Stimulated activated naive CD8-positive, alpha-beta T cell treated with anti-CD3 and anti-CD28 coated beads, Interleukin-15, Interleukin-2, amounts not matched to agents 100 ng/mL and 50 ng/mL, for 24 hours (primary cell): ENCODE measurements around the gene KCNJ15.
"Not testable (repeated sequence)": the region's sequence is repeated elsewhere in the genome, so short reads cannot be mapped to it uniquely, and the experiment has no call there.

Experiments
- H3K27ac Mint-ChIP-seq: one replicate; pipeline ENCODE4 v1.8.0; 2021; ENCODE audit warnings: mild to moderate bottlenecking, mixed read lengths
- H3K27me3 Mint-ChIP-seq: one replicate; pipeline ENCODE4 v1.8.0; 2021; ENCODE audit warnings: mixed read lengths
- H3K36me3 Mint-ChIP-seq: one replicate; pipeline ENCODE4 v1.8.0; 2021; ENCODE audit warnings: low read depth, mixed read lengths
- H3K4me1 Mint-ChIP-seq: one replicate; pipeline ENCODE4 v1.8.0; 2021; ENCODE audit warnings: low read depth, mixed read lengths
- H3K4me3 Mint-ChIP-seq: one replicate; pipeline ENCODE4 v1.8.0; 2021; ENCODE audit warnings: mild to moderate bottlenecking, mixed read lengths
- H3K9me3 Mint-ChIP-seq: one replicate; pipeline ENCODE4 v1.8.0; 2021; ENCODE audit warnings: mixed read lengths

KCNJ15 gene

DNA sequence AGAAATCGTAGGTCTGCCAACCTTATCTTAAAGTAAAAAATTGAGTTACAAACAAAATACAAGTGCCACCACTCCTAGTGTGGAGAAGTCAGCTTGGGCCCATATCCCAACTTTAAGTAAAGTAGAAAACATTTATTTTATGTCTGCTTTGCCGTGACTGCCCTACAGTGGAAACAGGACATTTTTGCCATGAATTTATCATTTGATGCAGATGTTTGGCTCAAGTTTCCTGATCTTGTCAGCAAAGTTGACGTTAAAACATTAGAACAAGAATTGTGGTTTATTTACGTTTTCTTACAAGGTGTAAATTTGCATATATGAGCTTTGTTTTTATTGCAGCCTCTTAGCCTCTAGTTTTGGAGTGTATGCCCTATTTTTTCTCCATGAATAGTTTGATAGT, 17.1 kb upstream of the KCNJ15 start:
- Mint-ChIP-seq H3K4me3 (no peak overlapping the region), H3K27me3 (peaks cover 9% of the 10 kb centered on the region), H3K4me1 (peaks cover 17% of the 10 kb centered on the region), H3K36me3 (no peaks in the 10 kb centered on the region), H3K9me3 (no peaks in the 10 kb centered on the region), H3K27ac (no peak overlapping the region)

DNA sequence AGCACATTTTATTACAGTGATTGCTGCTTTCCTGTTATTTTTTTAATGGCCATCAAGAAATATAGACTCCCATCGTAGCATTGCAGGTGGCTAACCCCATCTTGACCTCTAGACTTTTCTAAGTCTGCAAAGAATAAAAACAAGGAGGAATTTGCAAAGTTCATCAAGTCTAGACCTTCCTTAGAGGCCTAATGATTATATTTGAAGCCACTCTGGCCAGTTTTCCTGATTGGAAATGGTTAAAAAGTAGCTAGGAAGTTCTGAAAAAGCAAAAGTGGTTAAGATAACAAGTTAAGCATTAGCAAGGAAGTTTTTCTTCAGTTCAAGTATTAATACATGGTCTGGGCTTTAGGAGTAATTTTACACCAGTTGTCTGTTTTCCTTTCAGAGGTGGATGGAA, 16.7 kb upstream of the KCNJ15 start:
- Mint-ChIP-seq H3K4me3 (no peak overlapping the region), H3K27me3 (peaks cover 9% of the 10 kb centered on the region), H3K36me3 (no peaks in the 10 kb centered on the region), H3K9me3 (no peaks in the 10 kb centered on the region), H3K4me1 (peaks cover 21% of the 10 kb centered on the region), H3K27ac (no peak overlapping the region)

DNA sequence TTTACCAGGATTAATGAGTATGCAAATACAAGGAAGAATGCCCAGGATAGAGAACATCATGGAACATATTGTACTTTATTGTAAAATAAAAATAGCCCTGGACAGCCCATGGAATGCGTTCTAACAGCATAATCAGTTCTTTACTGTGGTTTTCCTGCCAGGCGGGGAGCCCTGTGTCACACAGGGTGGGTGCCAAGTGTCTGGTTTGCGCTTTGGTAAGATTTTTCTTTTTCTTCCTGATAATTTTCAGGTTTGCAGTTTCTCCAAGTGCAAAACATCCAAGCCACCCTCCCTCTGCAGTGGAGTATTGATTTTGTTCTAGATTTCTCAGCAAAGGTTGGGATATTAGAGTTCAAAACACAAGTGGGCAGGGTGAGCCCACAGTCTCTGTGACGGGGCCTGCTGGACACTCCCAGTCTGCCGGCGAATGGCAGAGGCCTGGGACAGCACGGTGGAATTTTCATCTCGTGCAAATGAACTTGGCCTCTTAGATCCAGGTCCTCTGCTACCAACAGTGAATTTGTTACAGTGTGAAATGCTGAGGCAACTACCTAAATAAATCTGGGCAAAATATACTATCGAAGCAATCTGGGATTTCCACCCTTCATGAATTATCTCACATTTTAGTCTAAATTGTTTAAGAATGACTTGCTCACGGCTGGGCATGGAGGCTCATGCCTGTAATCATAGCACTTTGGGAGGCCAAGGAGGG, 15.6 kb upstream of the KCNJ15 start:
- no peaks in the 10 kb centered on the region for H3K9me3 Mint-ChIP-seq
- H3K36me3 Mint-ChIP-seq, result no peaks in the 10 kb centered on the region
- H3K27ac Mint-ChIP-seq, result no peak overlapping the region
- peaks cover 28% of the 10 kb centered on the region for H3K4me1 Mint-ChIP-seq
- H3K27me3 Mint-ChIP-seq, result peaks cover 9% of the 10 kb centered on the region
- H3K4me3 Mint-ChIP-seq, result no peak overlapping the region

DNA sequence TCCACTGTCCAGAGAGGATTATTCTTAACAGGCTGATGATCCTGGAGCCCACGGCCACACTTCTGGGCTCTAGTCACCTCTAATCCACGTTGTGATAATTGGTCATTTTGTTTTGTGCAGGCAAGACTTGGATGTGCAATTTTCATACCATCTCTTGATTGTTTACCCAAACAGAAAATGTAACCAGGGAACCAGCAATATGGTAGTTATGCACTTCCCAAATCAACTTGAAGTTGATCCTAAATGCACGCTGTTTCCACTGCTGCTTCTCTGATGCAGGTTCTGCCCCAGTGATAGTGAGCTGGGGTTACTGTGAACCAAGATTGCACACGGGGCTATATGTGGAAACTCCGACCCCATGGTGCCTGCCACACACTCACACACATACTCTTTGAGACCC, 14.7 kb upstream of the KCNJ15 start:
- Mint-ChIP-seq H3K36me3 (no peaks in the 10 kb centered on the region), H3K4me3 (no peak overlapping the region), H3K4me1 (peaks cover 28% of the 10 kb centered on the region), H3K27ac (no peak overlapping the region), H3K27me3 (peaks cover 9% of the 10 kb centered on the region), H3K9me3 (peaks cover 7% of the 10 kb centered on the region)

DNA sequence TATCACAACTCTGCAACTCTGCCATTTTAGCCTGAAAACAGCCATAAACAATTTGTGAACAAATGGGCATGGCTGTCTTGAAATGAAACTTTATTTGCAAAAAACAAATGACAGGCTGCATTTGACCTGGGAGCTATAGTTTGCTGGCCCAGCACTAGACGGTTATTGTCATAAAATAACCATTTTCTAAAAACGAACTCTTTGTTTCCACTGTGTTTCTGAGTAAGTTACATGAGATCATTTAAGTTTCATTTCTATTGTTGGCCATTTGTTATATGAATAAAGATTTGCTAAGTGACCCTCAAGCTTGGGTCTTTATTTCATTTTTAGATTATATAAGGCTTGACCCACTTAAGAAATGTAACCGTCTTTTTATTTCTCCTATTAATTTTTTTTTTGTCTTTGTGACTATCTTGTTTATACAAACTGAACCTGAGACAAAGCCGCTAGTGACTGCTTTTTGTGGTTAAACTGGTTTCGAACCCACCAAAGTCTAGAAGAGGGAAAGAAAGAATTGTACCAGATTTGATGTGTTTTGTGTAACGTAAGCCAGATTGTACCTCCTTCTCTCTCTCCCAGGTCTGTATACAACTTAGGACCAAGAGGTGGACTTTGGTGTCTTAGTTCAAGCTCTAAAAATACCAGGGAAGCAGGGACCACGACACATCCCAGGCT, 12.9 kb upstream of the KCNJ15 start:
- Mint-ChIP-seq H3K4me1 (peaks cover 31% of the 10 kb centered on the region), H3K36me3 (no peaks in the 10 kb centered on the region), H3K27ac (peak overlapping the region; percentile 80), H3K27me3 (peaks cover 12% of the 10 kb centered on the region), H3K4me3 (peak overlapping the region; percentile 44), H3K9me3 (peaks cover 8% of the 10 kb centered on the region)

DNA sequence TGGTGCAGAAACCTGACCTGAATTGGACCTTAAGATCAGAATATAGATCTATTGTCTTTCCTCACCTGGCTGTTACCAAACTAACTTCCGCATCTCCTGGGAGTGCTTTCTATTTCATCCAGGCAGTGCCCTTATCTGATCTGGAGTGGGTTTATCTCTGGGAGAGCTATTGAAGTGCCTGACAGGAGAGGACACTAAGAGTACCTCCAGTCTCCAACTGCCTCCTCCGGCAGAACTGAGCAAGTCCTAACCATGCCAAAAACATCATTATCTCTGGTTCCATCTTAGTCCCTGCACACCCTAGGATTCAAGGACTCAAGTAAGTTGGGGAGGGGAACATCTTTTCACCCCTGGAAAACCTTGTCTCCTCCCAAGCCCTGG, 12.4 kb upstream of the KCNJ15 start:
- peak overlapping the region; percentile 44 for H3K4me3 Mint-ChIP-seq
- H3K27ac Mint-ChIP-seq, result peak overlapping the region; percentile 80
- peaks cover 10% of the 10 kb centered on the region for H3K27me3 Mint-ChIP-seq
- H3K9me3 Mint-ChIP-seq, result peaks cover 8% of the 10 kb centered on the region
- peaks cover 37% of the 10 kb centered on the region for H3K4me1 Mint-ChIP-seq
- H3K36me3 Mint-ChIP-seq, result no peaks in the 10 kb centered on the region

DNA sequence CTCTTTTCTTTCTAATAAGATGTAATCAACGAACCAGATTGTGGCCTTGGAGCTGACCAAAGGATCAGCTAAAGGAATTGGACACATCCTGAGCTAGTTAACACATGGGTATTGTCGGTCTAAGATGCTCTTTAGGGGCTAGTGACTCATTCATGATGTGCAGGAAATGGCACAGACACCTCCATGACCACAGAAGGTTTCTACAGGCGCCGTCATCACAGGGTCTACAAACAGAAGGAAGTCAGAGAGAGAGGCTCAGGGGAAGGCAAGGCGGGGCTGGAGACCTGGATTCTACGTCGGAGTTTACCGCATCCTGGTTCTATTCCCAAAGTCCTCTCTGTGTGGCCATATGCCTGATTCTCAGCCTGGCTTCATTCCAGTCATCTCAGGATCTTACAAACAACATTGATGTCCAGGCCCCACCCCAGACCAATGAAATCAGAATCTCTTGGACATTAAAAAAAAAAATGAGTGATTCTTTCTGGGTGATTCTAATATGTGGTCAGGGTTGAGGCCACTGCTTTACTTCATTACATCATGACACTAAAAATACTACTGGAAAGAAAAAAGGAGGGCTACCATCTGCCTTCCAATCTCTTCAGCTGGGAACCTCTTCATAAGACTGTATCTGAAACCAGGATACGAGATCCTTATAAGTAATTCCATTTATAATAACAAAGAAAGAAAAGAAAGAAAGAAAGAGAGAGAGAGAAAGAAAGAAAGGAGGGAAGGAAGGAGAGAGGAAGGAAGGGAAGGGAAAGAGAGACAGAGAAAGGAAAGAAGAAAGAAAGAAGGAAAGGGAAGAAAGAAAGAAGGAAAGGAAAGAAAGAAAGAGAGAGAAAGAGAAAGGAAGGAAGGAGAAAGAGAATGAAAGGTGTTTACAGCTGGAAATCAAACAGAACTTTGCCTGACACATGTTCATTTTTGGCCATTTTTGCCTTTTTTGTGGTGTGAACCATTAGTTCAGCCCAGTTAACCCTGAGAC, 11.6 kb upstream of the KCNJ15 start:
- Mint-ChIP-seq H3K36me3 (no peaks in the 10 kb centered on the region), H3K9me3 (peaks cover 8% of the 10 kb centered on the region), H3K4me3 (peak overlapping the region; percentile 44), H3K4me1 (peaks cover 39% of the 10 kb centered on the region), H3K27me3 (peaks cover 10% of the 10 kb centered on the region), H3K27ac (peak overlapping the region; percentile 82)

DNA sequence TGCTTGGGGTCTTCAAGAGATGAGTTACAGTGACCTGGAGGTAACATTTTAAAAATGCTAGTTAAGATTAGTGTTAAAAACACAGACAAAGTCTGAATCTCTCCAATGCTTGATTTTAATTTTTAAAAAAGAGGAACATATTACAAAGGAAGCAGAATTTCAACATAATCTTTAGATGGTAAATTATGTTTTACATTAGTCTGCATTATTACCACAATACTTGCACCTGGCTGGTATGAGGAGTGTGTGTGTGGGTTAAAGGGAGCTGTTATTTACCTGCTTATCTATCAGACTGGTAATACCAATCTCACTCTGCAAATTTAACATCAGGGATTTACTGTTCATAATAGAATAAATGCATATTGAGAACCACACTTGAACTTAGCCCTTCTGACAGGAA, 10.3 kb upstream of the KCNJ15 start:
- Mint-ChIP-seq H3K4me3 (no peak overlapping the region), H3K9me3 (peaks cover 8% of the 10 kb centered on the region), H3K27me3 (peaks cover 11% of the 10 kb centered on the region), H3K36me3 (no peaks in the 10 kb centered on the region), H3K4me1 (peaks cover 39% of the 10 kb centered on the region), H3K27ac (no peak overlapping the region)

DNA sequence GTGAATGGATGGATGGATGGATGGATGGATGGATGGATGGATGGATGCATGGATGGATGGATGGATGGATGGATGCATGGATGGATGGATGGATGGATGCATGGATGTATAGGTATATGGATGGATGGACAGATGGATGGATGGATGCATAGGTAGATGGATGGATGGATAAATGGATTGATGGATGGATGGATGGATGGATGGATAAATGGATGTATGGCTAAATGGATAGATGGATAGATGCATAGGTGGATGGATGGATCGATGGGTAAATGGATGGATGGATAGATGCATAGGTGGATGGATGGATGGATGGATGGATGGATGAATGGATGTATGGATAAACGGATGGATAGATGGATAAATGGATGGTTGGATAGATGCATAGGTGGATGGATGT, 9.7 kb upstream of the KCNJ15 start:
- peaks cover 15% of the 10 kb centered on the region for H3K27me3 Mint-ChIP-seq
- not testable (repeated sequence) for H3K9me3 Mint-ChIP-seq, H3K36me3 Mint-ChIP-seq, H3K27ac Mint-ChIP-seq, H3K4me3 Mint-ChIP-seq
- H3K4me1 Mint-ChIP-seq, result peaks cover 39% of the 10 kb centered on the region

DNA sequence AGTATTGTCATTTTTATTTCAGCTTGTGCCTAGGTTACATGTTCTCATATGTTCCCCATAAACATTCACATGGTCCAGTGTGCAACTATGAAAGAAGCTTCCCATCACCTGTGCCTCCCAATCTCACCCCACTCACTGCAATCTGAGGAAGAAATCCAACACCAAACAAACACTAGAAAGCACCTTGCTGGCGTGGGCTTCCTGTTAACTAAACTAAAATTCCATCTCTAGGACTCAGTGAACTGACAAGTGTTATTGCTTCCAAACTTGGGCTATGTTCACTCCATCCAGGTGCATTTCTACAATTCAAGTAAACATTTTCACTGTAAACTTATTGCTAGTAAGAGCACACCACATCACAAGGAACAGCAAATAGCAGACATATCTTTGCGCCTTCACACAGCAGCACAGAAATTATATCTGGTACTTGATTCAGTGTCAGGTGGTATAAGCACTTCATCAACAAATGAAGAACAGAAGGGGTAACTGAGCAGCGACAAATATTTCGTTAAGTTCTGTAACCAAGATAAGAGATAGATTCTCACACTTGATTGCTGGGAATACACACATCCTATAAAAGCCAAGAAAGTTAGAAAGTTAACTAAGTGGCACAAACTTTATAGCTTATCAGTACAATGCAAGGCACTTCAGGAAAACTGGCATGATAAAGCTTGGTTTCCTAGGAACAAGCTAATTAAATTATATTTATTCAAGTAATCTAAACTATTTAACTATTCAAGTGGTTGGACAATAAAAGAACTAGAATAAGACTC, 8.9 kb upstream of the KCNJ15 start:
- no peak overlapping the region for H3K27ac Mint-ChIP-seq
- peaks cover 39% of the 10 kb centered on the region for H3K4me1 Mint-ChIP-seq
- no peak overlapping the region for H3K4me3 Mint-ChIP-seq
- peaks cover 10% of the 10 kb centered on the region for H3K27me3 Mint-ChIP-seq
- no peaks in the 10 kb centered on the region for H3K36me3 Mint-ChIP-seq
- H3K9me3 Mint-ChIP-seq, result peaks cover 8% of the 10 kb centered on the region

DNA sequence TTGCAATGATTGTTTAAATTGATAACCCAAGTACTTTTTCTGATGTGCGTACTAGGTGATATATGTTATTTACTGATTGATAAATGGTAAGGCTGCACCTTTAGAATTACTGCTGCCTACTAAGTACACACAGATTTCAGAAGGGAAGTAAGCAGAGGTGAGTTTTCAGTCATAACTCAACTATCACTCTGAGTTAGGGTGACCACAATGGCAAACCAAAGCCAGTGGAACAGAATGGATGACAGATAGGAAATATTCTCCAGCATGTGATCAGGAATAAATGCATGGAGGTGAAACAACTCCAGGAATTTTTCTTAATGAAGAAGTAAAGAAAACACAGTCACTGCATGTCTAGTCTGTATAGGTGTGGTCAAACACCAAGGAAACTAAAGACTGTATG, 7.5 kb upstream of the KCNJ15 start:
- Mint-ChIP-seq H3K27ac (no peak overlapping the region), H3K27me3 (peaks cover 17% of the 10 kb centered on the region), H3K36me3 (no peaks in the 10 kb centered on the region), H3K4me1 (peaks cover 26% of the 10 kb centered on the region), H3K9me3 (peaks cover 8% of the 10 kb centered on the region), H3K4me3 (no peak overlapping the region)

DNA sequence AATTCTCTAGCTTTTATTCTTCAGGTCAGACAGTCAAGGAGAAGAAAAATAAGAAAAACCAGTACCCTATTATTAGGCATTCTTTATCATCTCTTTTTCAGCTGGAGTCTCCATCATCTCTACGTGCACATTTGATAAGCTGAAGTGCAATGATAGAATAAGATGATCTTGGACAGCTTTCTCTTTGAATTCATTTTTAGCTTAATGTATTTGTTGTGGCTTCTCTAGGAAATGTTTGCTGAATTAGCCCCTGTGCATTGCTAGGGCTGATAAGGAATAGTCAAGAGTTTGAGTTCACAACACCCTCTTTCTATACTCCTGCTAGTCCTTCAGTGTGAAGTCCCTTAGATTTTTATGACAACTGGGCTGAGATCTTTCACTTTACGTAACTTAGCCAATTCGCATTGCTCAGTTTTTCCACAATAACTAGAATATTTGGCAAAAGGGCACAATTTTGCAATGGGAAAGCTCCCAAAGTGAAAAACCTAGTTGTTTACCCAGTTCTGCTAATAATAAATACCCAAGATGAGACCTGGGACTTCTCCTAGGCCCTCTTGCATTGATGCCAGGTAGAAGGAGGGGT, 7.0 kb upstream of the KCNJ15 start:
- Mint-ChIP-seq H3K36me3 (no peaks in the 10 kb centered on the region), H3K9me3 (peaks cover 8% of the 10 kb centered on the region), H3K27me3 (peaks cover 20% of the 10 kb centered on the region), H3K4me1 (peaks cover 21% of the 10 kb centered on the region), H3K27ac (no peak overlapping the region), H3K4me3 (no peak overlapping the region)

DNA sequence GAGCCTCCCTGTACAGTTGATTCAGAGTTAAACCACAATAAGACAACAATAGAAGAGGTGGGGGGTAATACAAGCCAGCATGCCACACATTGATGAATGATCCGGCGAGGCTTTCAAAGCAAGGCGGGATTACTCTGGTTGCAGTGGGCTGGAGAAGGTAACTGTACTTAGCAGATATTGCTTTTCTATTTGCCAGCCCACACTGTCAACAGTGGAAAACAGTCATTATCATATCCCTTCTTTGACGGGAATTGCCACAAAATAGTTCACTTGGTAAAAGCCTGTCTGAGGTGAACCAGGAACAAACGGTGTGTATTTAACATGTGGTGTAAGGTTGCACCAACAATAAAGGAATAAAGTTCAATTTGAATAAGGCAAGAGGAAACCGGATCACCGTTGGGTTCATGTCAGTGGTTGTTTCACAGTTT, 5.8 kb upstream of the KCNJ15 start:
- Mint-ChIP-seq H3K4me1 (peaks cover 10% of the 10 kb centered on the region), H3K36me3 (no peaks in the 10 kb centered on the region), H3K27me3 (peaks cover 23% of the 10 kb centered on the region), H3K4me3 (no peak overlapping the region), H3K9me3 (peaks cover 8% of the 10 kb centered on the region), H3K27ac (no peak overlapping the region)

DNA sequence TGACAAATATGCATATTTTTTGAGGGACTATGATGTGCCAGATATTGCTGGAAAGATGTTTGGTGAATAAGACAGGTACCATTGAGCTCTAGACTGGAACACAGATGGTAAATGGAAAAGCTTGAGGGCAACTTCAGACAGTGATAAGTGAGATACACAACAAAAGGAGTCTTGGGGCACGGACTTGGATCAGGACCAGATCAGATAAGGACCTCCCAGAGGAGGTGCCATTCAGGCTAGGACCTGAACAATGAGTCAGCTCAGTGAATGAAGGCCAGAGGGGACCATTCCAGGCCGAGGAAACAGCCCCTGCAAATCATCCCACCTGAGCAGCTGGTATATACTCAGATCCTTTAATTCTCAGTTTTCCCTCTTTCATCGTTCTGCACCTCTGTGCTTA, 1.8 kb upstream of the KCNJ15 start:
- Mint-ChIP-seq H3K4me3 (no peak overlapping the region), H3K27me3 (peaks cover 41% of the 10 kb centered on the region), H3K27ac (no peak overlapping the region), H3K36me3 (no peaks in the 10 kb centered on the region), H3K9me3 (no peaks in the 10 kb centered on the region), H3K4me1 (no peaks in the 10 kb centered on the region)
